ENCODE results near the gene CASD1.

CASD1 gene

GRCh38 chr7:94509264-94509886 is at the start of gene CASD1:
CASD1 (plus strand) TSS chr7:94509809; CDS start chr7:94510085, 276 bp downstream.
- DNase-seq = no peak

DNA sequence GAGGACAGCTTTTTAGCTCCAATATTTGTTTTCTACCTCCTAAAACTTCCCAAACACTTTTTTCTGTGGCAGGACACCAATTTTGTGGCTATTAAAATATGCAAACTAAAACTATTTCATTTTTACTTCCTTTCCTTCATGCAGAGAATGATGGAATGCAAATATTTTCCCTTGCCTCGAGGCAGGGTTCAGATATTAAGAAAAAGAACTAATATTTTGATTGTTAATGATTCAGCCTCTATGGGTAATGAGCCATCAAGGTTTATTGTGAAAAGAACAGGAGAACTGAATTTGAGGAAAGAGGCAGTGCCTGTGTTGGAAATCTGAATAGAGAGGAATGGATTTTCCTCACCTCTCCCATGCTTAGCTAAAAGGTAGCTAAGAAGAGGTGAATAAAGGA is 43.1 kb upstream of the CASD1 start:
- DNase-seq = no peak

DNA sequence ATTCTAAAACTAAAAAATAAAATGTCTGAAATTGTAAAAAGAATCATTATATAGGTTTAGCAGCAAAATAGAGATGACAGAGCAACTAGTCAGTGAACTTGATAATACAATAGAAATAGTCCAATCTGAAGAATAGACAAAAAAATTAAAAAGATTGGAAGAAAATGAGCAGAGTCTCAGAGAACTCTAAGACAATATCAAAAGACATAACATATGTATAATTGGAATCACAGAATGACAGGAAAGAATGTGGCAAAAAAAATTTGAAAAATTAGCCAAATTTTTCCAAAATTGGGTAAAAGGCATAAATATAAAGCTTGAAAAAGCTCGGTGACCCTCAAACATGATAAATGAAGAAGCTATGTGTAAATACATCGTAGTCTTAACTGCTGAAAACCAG is 38.0 kb upstream of the CASD1 start:
- DNase-seq = no peak

DNA sequence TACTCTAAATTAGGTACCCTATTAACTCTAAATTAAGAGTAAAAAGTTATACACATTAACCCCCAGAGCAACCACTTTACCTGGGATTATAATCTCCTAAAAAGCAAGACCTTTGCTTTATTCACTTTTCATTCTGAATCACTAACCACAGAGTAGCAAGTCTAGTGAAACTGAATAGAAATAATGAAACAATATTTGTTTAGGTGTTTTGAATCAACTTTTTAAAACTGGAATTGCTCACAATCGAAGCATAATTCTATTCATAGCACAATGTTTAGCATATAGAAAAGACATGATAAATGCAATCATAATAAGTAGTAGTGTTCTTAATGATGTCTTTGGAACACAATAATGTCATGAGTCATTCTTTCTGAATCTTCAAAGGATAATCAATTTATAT is 37.0 kb upstream of the CASD1 start:
- DNase-seq = no peak

DNA sequence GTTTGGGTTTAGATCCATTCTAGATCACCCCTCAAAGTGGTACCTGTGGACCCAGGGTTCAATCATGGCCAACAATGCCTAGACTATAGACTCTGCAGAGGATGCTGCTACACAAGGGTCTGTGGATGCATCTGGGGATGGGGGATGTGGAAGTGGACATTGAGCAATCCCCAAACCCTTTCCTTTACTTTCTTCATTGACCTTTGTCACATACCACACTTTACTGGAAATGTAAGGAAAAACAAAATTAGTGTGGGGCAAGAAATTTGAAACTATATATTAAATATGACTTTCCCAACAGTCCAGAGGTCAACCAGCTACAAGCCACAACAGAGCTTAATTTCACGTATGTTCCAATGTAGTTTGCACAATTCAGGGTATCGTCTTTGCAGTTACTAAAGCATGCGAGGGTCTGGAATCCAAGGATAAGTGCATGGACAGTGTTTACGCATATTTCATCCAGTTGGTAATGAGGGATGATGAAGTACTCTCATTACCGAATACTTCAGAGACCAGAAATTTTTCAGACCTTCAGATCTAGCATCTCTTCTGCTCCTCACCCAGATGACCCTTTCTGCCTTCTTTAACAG is 33.3 kb upstream of the CASD1 start:
- DNase-seq = no peak

GRCh38 chr7:94477878-94478277 is 31.7 kb upstream of the CASD1 start:
- no peak for DNase-seq

- DNase-seq = no peak
Measured at GRCh38 chr7:94478648-94479214, 30.9 kb upstream of the CASD1 start.

DNA sequence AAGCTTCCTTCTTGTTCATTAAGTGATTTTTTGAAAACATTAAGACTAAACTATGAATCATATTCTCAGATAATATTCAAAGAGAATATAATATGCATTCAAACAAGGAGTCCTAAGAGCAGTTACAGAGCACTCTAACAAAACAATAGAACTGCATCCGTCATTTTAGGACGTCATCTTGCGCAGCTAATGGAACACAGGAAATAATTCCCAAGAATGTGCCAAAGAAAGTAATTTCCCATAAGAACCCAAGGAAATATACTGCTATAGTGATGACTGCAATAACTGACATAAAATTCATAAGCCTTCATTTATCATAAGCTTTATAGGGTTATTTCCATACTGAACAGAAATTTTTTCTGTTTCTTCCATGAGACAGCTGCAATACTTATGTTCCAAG is 28.3 kb upstream of the CASD1 start:
- DNase-seq = no peak

GRCh38 chr7:94482796-94483195 is 26.8 kb upstream of the CASD1 start:
- DNase-seq = no peak

- DNase-seq = no peak
Measured at GRCh38 chr7:94483843-94484242, 25.8 kb upstream of the CASD1 start.

DNA sequence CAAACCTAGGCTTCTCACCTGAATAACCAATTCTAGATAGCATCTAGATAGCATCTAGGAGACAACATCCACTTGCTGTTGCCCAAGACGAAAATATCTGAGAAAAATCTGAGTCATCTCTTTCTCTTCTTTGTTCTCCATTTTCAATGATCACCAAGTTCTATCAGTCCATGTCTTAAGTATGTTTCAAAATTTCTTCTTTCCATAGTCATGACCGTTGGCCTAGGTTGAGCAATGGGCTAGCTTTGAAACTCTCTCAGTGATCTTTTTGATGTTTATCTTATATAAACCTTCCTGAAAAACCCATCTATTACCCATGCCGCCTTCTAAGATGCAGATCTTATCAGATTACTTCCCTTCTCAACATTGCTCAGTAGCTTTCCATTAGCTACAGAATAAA is 23.4 kb upstream of the CASD1 start:
- no peak for DNase-seq

- DNase-seq = no peak
Measured at GRCh38 chr7:94491410-94491809, 18.2 kb upstream of the CASD1 start.

GRCh38 chr7:94492601-94493000 is 17.0 kb upstream of the CASD1 start:
- no peak for DNase-seq

GRCh38 chr7:94497874-94498670 is 11.5 kb upstream of the CASD1 start:
- no peak for DNase-seq

DNA sequence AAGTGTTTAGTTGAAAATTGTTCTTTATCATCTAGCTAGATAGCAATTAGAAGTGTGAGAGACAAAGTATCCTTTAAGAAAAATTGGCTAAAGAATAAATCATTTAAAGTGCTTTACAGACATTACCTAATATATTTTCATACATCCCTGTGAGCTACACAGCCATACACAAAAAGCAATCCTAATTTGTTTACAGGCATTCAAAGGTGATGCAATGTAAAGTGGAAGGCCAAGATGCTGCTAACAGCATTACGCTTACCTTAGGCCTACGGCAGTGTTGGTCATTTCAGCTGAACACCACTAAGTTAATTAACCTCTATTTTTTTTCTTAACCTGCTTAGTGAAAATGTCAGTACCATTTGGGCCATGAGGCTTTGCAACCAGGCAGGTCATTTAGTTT is 10.7 kb upstream of the CASD1 start:
- no peak for DNase-seq

DNA sequence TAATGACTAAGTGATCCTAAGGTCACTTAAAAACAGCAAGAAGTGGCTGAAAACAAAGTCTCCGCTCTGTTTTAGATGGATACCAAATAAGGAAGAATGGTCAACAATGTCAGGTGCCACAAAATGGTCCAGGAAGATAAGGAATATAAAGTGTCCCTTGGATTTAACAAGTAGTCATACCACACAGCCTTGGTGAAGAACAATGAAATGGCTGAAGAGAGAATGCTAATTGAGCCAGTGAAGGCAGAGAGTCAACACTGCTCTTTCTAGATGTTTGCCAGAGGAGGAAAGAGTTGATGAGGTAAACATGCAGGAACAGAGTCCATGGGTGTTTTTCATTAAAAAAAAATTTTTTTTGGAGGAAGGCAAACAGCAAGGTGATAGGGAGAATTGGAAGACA is 2.1 kb upstream of the CASD1 start:
- DNase-seq = no peak

DNA sequence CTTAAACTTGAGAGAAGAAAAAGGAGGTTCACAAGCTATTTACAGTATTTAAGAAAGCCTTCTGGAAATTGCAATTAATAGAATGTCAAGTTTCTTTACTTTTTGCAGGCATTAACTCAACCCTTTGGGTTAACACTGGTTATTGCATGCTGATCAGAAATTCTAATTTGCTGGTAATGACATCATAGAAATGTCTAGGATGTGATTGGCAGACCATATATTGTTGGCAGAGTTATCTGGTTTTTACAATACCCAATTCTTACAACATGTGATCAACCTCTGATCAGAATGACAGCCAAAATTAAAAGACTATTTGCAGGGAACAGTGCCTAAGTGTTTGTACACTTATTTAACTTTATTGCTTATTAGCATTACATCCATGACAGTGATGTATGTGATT is 1.6 kb upstream of the CASD1 start:
- no peak for DNase-seq

DNA sequence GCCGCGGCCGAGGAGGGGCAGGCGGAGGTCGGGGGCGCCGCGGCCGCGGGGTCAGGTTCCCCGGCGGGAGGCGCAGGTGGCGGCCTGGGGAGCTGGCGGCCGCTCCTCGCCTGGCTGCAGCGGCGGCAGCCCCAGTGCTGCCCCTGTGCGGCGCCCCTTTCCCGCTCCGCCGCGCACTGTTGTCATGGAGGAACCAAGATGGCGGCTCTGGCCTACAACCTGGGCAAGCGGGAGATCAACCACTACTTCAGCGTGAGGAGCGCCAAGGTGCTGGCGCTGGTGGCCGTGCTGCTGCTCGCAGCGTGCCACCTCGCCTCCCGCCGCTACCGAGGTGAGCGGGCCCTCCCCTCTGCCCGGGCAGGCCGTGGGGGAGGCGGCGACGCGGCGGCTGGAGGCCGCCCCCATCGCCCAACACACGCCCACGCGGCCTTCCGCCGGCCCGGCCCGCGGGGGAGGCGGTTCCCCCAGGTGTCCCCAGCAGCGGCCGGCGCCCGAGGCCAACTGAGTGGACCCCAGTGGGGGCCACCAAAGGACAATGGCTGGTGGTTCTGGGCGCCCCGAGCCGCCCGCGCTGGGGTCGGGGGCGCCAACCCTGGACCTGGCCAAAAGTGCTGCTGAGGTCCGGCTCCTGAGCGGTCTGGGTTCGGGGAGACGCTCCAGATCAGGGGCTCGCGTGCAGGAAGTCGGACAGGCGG is 425 bp downstream of the CASD1 start:
- DNase-seq = peak; percentile 21

GRCh38 chr7:94510582-94511496 is 1.2 kb downstream of the CASD1 start:
- no peak for DNase-seq

- DNase-seq = peak; percentile 24
Measured at GRCh38 chr7:94511718-94512117, 2.1 kb downstream of the CASD1 start.

DNA sequence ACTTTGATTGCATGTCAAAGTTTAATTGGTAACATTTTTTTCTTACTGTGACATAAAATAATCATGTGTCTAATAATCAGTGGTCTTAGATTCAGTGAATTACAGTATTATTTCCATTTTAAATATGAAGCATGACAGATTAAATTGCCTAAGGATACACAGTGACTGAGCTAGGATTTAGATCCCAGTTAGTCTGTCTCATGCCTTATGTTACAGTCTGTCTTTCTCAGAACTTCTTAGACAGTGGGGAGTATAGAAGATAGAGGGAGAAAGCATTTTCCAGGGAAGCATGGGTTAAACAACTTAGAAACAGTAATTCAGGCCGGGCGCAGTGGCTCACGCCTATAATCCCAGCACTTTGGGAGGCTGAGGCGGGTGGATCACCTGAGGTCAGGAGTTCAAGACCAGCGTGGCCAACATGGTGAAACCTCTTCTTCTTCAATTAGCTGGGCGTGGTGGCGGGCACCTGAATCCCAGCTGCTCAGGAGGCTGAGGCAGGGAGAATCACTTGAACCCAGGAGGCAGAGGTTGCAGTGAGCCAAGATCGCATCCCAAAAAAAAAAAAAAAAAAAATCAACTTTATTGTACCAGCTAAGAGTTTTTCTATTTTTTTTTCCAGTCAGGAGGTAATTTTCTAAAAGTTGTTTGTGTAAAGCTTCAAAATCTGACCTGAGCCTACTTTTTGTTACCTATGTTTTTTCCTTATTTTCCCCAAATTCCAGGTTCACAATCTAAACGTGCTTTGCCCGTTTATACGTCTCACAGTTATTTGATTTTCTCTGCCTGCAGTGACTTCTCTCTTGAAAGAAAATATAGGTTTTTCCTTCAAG is 3.3 kb downstream of the CASD1 start:
- no peak for DNase-seq

DNA sequence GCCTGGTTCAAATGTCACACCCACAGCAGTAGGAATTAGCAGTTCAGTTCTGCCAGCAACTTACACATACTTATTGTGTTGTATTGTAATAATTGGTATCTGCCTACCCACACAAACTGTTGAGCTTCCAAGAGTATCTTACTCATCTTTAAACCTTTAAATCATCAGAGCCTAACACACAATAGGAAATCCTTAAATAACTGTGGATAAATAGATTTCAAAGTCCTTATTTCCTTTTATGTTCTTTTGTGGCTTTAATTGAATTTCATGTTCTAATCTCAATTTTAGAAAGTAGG is 3.9 kb downstream of the CASD1 start:
- no peak for DNase-seq

All from NCI-H187 treated with DMSO at 0.1 percent for 48 hours (cell line).